ENCODE measurements around the gene NDUFAF8.
A peak's percentile ranks its signal among the peaks of the same experiment; 100 is the strongest.

The NDUFAF8 gene

DNA sequence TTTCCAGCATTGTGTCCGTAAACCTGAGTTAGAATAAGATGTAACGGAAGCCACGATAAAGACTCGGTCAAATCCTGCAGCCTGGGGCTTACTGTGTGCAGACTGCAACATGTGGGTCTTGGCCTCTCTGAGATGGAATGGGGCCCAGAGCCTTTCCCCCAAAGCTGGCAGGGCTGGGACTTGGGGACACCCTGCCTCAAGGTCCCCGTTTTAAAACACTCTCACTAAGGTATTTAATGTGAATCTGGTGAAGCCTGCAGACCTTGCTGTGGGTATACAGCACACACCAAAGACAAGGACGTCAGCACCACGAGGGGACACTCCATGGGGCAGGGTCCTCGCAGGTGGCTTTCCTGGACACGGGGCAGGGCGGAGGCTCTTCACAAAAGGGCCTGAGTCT, 2.1 kb downstream of the NDUFAF8 start:
- Mint-ChIP-seq H3K36me3 (ENCODE audit: low read depth) (no peaks in the 10 kb centered on the region), H3K4me3 (peak overlapping the region; percentile 93), H3K9me3 (no peaks in the 10 kb centered on the region), H3K4me1 (peaks cover 52% of the 10 kb centered on the region), H3K27ac (no peak overlapping the region), H3K27me3 (ENCODE audit: low read depth, poor library complexity) (no peaks in the 10 kb centered on the region)
- no peak for DNase-seq
- TF ChIP-seq, protein P1, sequence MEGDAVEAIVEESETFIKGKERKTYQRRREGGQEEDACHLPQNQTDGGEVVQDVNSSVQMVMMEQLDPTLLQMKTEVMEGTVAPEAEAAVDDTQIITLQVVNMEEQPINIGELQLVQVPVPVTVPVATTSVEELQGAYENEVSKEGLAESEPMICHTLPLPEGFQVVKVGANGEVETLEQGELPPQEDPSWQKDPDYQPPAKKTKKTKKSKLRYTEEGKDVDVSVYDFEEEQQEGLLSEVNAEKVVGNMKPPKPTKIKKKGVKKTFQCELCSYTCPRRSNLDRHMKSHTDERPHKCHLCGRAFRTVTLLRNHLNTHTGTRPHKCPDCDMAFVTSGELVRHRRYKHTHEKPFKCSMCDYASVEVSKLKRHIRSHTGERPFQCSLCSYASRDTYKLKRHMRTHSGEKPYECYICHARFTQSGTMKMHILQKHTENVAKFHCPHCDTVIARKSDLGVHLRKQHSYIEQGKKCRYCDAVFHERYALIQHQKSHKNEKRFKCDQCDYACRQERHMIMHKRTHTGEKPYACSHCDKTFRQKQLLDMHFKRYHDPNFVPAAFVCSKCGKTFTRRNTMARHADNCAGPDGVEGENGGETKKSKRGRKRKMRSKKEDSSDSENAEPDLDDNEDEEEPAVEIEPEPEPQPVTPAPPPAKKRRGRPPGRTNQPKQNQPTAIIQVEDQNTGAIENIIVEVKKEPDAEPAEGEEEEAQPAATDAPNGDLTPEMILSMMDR (IDR thresholded peaks at IDR 0.05) = no peak

DNA sequence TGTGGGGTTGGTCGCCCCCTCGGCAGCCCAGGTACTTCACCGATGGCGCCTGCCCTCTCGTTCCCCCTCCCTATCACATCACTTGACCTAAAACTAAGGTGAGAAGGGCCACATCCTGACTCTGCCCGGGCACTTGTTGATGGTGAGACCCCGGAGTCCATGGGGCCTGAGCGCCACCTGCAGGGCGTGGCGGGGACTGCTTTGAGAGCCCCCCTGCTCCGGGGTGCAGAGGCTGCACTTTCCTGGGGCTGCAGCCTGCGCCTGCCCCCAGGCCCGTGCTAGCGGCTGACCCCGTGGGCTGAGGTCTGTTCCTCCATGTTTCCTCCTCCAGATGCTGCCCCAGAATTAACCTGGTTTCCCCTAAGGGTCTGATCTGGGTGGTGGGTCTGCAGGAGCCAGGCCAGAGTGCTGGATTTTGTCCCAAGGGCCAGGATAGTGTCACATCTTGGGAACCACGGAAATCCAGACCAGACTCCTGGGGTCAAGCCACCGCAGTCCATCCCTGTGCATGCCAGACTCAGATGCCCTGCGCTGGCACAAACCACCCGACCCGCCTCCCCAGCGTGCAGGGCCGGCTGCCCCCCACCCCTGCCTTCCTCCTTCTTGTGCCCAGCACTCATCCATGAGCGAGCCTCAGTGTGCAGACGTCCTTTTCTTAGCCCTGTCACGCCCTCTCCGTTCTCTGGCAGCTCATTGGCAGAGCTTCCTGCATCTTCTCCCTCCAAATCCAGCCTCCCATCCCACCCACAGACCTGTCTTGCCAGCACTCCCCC, 2.7 kb downstream of the NDUFAF8 start:
- Mint-ChIP-seq H3K9me3 (no peaks in the 10 kb centered on the region), H3K27me3 (ENCODE audit: low read depth, poor library complexity) (peaks cover 3% of the 10 kb centered on the region), H3K36me3 (ENCODE audit: low read depth) (no peaks in the 10 kb centered on the region), H3K4me1 (peaks cover 54% of the 10 kb centered on the region), H3K4me3 (peak overlapping the region; percentile 59), H3K27ac (peak overlapping the region; percentile 36)
- DNase-seq = peak; percentile 84
- TF ChIP-seq, protein P1 (IDR thresholded peaks at IDR 0.05) = peak; percentile 87

DNA sequence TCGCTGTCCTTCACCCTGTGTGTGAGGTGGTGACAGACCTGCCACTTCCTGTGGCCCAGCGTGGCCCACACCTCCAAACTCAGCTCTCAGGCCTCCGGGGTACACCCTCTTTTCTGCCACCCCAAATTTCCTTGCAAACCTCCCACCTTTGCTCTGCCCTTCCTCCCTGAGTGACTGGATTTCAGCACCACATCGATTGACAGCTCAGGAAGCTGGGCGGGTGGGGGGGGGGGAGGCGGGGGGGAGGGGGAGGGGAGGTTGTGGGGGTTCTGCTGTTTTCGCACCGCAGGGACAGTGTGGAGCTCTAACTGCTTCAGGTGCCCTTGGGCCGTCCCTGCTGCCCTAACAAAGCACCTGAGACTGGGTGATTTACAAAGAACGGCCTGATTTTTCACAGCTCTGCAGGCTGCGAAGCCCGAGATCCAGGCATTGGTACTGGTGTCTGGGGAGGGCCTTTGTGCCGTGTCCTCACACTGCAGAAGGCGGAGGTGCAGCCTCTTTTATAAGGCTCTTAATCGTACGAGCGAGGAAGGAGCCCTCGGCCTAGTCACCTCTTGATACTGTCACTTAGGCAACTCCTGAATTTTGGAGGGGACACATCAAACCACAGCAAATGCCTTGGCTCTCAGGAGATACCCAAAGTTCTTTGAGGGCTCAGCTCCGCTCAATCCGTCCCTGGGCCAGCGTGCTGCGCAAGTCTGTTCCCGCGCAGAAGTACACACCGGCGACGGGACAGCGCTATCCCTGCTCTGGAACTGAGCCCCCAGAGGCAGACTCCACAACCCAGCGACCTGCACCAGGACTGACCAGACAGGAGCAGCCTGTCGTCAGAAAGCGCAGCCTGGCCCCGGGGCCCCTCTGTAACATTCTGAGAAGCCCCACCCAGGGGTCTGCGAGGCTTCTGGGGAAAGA, 3.6 kb downstream of the NDUFAF8 start:
- TF ChIP-seq, protein P1 (IDR thresholded peaks at IDR 0.05) = no peak
- no peak for DNase-seq
- H3K27me3 Mint-ChIP-seq (ENCODE audit: low read depth, poor library complexity) = peaks cover 4% of the 10 kb centered on the region
- peaks cover 49% of the 10 kb centered on the region for H3K4me1 Mint-ChIP-seq
- H3K36me3 Mint-ChIP-seq (ENCODE audit: low read depth) = no peaks in the 10 kb centered on the region
- H3K27ac Mint-ChIP-seq = no peak overlapping the region
- no peak overlapping the region for H3K4me3 Mint-ChIP-seq
- no peaks in the 10 kb centered on the region for H3K9me3 Mint-ChIP-seq

DNA sequence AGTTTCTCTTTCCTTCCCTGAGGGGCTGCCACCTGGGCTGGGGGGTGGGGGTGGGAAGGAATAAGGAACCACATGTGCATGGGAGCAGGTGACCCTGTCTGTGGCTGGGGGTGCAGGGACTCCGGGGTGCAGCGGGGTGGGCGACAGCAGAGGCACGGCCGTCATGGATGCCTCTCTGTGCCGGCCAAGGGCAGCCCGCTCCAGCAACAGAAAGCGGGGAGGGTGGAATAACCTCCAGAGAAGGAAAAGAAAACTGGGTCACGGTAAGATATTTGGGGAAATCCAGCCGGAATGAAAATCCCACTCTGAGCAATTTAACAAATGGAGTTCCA, 4.2 kb downstream of the NDUFAF8 start:
- Mint-ChIP-seq H3K27ac (no peak overlapping the region), H3K36me3 (ENCODE audit: low read depth) (peaks cover 1% of the 10 kb centered on the region), H3K9me3 (no peaks in the 10 kb centered on the region), H3K4me1 (peaks cover 46% of the 10 kb centered on the region), H3K4me3 (no peak overlapping the region), H3K27me3 (ENCODE audit: low read depth, poor library complexity) (peaks cover 4% of the 10 kb centered on the region)
- TF ChIP-seq, protein P1 (IDR thresholded peaks at IDR 0.05) = no peak
- DNase-seq = no peak

DNA sequence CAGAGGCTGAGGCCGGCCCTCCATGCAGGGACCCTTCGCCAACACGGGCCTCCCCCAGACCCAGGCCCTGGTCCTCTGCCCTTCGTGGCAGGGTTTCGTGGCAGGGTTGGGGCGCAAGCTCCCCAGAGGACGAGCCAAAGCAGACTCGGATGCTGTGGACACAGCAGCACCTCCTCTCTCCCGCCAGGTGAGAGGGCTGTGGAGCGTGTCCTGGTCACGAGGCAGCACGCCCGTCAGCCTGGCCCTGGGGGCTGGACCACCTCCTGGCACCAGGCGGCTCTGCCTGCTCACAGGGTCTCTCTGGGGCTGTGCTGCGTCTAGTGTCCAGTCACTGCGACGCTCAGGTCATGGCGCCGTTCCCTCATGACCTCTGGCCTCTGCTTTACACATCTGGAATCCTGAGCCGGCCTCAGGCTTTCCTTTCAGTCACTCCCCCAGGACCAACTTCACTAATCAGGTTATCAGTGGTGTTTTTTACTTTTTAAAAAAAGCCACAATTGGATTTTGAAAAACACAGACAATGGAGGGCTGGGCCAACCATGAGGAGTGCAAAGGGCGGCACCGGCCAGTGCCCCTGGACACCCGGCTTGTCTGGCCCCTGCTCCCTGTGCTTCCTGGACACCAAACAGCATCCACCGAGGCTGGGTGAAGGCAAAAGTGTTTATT, 5.4 kb downstream of the NDUFAF8 start:
- peaks cover 50% of the 10 kb centered on the region for H3K4me1 Mint-ChIP-seq
- no peaks in the 10 kb centered on the region for H3K9me3 Mint-ChIP-seq
- peaks cover 4% of the 10 kb centered on the region for H3K36me3 Mint-ChIP-seq (ENCODE audit: low read depth)
- peaks cover 4% of the 10 kb centered on the region for H3K27me3 Mint-ChIP-seq (ENCODE audit: low read depth, poor library complexity)
- DNase-seq = no peak
- peak overlapping the region; percentile 88 for H3K27ac Mint-ChIP-seq
- TF ChIP-seq, protein P1 (IDR thresholded peaks at IDR 0.05) = no peak
- no peak overlapping the region for H3K4me3 Mint-ChIP-seq

All from nephron progenitor cell (in vitro differentiated cells).